B cell (primary cell): ENCODE data around the gene OTULINL.

Experiments
- EZH2 ChIP-seq: IDR thresholded peaks from 2 replicates; pipeline ENCODE4 v1.6.1; 2012; ENCODE audit warnings: borderline replicate concordance, low read depth, mild to moderate bottlenecking, moderate library complexity, low read length; ENCODE audit not compliant: insufficient read depth, poor library complexity, severe bottlenecking
- TF ChIP-seq, protein P1 (sequence below): fragments of 200-600 bp; IDR thresholded peaks from one replicate; pipeline ENCODE4 v1.8.0; 2022; ENCODE audit warnings: antibody characterized with exemption, mild to moderate bottlenecking

DNA sequence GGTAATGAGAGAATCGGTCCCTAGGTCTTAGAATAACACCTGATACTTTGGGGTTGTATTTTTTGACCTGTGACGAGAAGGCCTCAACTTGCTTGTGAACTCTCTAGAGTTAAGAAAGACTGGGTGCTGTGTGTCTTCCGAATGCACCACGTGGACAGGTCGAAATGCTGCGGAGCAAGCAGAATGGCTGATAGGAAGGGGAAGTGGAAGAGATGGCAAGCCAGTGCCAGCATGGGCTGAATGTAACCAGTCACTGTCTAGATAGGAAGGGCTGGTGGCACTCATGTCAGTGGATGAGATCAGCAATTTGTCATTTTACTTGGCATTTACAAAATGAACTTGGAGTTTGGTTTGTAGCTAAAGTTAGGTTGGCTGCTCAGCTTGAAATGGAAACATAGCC, 5.6 kb downstream of the OTULINL start:
- TF ChIP-seq, protein P1, sequence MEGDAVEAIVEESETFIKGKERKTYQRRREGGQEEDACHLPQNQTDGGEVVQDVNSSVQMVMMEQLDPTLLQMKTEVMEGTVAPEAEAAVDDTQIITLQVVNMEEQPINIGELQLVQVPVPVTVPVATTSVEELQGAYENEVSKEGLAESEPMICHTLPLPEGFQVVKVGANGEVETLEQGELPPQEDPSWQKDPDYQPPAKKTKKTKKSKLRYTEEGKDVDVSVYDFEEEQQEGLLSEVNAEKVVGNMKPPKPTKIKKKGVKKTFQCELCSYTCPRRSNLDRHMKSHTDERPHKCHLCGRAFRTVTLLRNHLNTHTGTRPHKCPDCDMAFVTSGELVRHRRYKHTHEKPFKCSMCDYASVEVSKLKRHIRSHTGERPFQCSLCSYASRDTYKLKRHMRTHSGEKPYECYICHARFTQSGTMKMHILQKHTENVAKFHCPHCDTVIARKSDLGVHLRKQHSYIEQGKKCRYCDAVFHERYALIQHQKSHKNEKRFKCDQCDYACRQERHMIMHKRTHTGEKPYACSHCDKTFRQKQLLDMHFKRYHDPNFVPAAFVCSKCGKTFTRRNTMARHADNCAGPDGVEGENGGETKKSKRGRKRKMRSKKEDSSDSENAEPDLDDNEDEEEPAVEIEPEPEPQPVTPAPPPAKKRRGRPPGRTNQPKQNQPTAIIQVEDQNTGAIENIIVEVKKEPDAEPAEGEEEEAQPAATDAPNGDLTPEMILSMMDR: no peak
- TF ChIP-seq EZH2: no peak
